Measurements from ENCODE around the gene ZNF567.
A peak's percentile ranks its signal among the peaks of the same experiment; 100 is the strongest.
"Not testable (repeated sequence)": the region's sequence is repeated elsewhere in the genome, so short reads cannot be mapped to it uniquely, and the experiment has no call there.

ZNF567 gene

DNA sequence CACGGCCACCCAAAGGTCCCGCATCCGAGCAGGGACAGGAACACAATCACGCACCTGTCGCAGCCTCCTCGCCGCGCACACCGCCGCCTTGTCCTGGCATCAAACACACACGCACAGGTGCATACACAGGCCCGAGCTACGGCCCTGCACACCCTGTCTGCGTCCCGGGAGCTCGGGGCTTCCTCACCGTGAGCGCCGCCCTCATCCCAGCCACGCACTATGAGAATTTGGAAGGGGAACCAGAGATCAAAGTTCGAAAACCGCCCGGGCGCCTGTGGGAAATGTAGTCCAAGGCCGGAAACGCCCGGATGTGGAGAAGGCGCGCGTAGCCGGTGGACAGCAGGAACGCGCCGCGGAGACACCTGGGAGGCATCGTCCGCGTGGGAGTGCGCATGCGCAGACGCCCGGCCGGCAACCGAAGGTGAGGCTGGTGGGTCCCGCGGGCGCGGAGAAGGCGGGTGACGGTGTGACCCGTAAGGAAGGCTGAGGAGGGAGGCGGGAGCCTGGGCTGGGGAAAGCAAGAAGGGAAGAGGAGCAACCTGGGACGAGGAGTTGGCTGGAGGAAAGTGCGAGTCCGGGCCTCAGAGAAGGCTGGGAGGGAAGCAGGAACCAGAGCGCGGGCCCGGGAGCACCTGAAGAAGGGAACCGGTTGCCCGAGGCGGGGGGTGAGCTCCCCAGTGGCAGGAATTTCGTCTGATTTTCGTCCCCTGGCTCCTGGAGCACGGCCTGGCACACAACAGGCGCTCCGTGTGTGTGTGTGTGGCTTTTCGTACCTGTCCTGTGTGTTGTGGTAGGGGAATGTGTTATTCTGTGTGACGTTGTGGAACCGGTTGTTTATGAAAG is at the start of gene ZNF567:
ZNF567 (plus strand) TSS at position 399 of the 843 bp plus-strand sequence. CDS start 7,256 bp downstream, outside the sequence.
- DNase-seq, result peak; percentile 98

GRCh38 chr19:36638862-36639510 is 48.4 kb upstream of the ZNF567 start:
- DNase-seq, result no peak

GRCh38 chr19:36646746-36647145 is 40.7 kb upstream of the ZNF567 start:
- no peak for DNase-seq

DNA sequence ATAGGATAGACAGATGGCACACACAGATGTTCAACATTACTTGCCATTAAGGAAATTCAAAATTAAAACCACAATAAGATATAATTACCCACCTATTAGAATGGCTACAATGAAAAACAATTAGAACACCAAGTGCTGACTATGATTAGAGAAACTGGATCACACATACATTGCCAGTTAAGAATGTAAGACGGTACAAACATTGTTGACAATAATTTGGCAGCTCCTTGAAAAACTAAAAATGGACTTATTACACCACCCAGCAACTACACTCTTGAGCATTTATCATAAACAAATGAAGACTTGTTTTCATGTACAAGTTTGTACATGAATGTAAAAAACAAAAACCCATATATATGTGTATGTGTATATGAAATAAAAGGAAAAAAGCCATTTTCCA is 34.5 kb upstream of the ZNF567 start:
- no peak for DNase-seq

- no peak for DNase-seq
Observed at GRCh38 chr19:36665832-36666231, 21.6 kb upstream of the ZNF567 start.

DNA sequence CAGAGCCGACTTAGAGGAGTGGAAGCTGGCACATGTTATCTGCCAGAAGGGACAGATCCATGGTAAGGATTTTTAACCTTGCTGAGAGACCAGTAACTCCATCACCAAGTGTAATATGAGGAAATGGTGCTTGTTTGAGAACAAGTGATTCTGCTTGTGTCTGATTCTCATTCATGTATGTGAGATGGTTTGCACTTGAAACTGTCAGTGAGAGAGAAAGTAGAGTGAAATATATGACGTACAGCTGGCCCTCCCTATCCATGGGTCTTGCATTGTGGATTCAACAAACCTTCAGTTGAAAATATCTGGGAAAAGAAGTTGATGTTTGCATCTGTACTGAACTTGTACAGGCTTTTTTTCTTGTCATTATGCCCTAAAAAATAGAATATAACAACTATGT is 18.8 kb upstream of the ZNF567 start:
- no peak for DNase-seq

DNA sequence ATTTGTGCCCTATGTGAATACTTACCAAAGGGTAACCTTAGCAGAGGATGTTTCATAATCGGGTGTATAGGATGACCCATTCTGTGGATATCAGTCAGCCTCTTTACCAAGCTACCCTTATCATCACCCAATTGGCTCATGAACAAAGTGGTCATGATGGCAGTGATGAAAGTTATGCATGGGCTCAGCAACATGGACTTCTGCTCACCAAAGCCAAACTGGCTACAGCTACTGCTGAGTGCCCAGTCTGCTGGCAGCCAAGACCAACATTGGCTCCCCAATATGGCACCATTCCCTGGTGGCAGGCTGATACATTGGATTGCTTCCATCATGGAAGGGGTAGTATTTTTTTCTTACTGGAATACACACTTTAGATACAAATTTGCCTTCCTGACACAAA is 15.0 kb upstream of the ZNF567 start:
- no peak for DNase-seq

- DNase-seq, result no peak
Observed at GRCh38 chr19:36674201-36674600, 13.2 kb upstream of the ZNF567 start.

- DNase-seq, result no peak
Observed at GRCh38 chr19:36679455-36679854, 8.0 kb upstream of the ZNF567 start.

GRCh38 chr19:36685835-36686234 is 1.6 kb upstream of the ZNF567 start:
- DNase-seq, result no peak

GRCh38 chr19:36686365-36687213 is 823 bp upstream of the ZNF567 start:
- DNase-seq, result no peak

GRCh38 chr19:36688058-36688457 is 646 bp downstream of the ZNF567 start:
- no peak for DNase-seq

- DNase-seq, result no peak
Observed at GRCh38 chr19:36707134-36707533, 19.7 kb downstream of the ZNF567 start.

GRCh38 chr19:36709423-36709822 is 22.0 kb downstream of the ZNF567 start:
- no peak for DNase-seq

DNA sequence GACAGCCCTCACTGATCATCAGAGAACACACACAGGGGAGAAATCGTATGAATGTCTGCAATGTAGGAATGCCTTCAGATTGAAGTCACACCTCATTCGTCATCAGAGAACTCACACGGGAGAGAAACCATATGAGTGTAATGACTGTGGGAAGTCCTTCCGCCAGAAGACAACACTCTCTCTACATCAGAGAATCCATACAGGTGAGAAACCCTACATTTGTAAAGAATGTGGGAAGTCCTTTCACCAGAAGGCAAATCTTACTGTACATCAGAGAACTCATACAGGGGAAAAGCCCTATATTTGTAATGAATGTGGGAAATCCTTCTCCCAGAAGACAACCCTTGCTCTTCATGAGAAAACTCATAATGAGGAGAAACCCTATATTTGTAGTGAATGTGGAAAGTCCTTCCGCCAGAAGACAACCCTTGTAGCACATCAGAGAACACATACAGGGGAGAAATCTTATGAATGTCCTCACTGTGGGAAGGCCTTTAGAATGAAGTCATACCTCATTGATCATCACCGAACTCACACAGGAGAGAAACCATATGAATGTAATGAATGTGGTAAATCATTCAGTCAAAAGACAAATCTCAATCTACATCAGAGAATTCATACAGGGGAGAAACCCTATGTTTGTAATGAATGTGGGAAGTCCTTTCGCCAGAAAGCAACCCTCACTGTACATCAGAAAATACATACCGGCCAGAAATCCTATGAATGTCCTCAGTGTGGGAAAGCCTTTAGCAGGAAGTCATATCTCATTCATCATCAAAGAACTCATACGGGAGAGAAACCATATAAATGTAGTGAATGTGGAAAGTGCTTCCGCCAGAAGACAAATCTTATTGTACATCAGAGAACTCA is 32.5 kb downstream of the ZNF567 start:
- no peak for DNase-seq

DNA sequence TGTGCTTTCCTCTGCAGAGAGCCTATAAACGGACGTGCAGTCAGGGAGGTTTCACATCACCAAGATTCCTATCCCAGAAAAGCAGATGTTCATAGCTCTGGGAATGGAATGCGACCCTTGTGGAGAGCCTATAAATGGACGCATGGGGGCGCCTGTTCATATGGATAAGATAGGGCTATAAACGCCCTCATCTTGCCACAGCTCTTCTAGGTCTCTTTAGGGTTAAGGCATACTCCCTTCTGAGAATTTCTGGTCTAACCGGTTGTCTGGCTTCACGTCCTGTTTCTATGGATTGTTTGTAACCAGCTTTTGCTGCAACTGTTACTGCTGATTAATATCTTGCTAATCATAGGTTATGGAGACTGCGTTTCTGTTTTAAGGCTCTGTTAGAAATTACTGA is 48.8 kb downstream of the ZNF567 start:
- DNase-seq, result not testable (repeated sequence)

GRCh38 chr19:36745870-36746269 is 58.5 kb downstream of the ZNF567 start:
- no peak for DNase-seq

DNA sequence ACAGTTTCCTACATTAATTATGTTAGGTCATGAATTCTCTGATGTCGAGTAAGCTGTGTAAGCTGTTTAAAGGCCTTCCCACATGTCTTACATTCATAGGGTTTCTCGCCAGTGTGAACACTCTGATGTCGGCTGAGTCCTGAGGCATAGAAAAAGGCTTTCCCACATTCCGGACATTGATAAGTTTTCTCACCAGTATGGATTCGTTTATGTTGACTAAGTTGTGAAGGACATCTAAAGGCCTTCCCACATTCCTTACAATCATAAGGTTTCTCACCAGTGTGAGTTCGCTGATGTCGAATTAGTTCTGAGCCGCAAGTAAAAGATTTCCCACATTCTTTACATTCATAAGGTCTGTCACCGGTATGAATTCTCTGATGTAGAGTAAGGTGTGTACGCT is 60.3 kb downstream of the ZNF567 start:
- no peak for DNase-seq

GRCh38 chr19:36748431-36749275 is 61.2 kb downstream of the ZNF567 start:
- DNase-seq, result no peak

- DNase-seq, result not testable (repeated sequence)
Observed at GRCh38 chr19:36749613-36750012, 62.2 kb downstream of the ZNF567 start.

- no peak for DNase-seq
Observed at GRCh38 chr19:36750066-36750691, 62.8 kb downstream of the ZNF567 start.
